Small intestine (tissue), 7 donors: ENCODE data around the gene CC2D1A. TPM values are rescaled to one million over a fixed set of nuclear protein-coding genes. Genes with fewer than 3 reads are reported as not detected.
A peak's percentile ranks its signal among the peaks of the same experiment; 100 is the strongest.
"Not testable (repeated sequence)": the region's sequence is repeated elsewhere in the genome, so short reads cannot be mapped to it uniquely, and the experiment has no call there.

Source experiments
- DNase-seq, 2 donors: peaks; one replicate each; pipeline versions ENCODE4 v3.0.0 to v3.0.0-alpha.2; 2013
- FAIRE-seq: peaks from 2 replicates; lab custom pipeline; 2012; peaks lifted over from hg19 to GRCh38; lab: Jason Lieb, UNC
- H3K27ac ChIP-seq, 3 donors: one replicate each; pipeline ENCODE4 v1.5.1; 2013; ENCODE audit warnings: low read length in 2 of 3, mild to moderate bottlenecking in 2 of 3, control low read depth in 1 of 3, inconsistent platforms in 1 of 3, low read depth in 1 of 3, moderate library complexity in 1 of 3
- H3K27me3 ChIP-seq, 3 donors: one replicate each; pipeline ENCODE4 v1.6.1; 2013; ENCODE audit warnings: low read length in 3 of 3, inconsistent platforms in 1 of 3; ENCODE audit not compliant: control insufficient read depth in 3 of 3, insufficient read depth in 3 of 3
- H3K36me3 ChIP-seq, 3 donors: one replicate each; pipeline ENCODE4 v1.6.1; 2013; ENCODE audit warnings: low read length in 3 of 3, inconsistent platforms in 1 of 3, low read depth in 1 of 3, mild to moderate bottlenecking in 1 of 3, moderate library complexity in 1 of 3; ENCODE audit not compliant: control insufficient read depth in 3 of 3, insufficient read depth in 2 of 3
- H3K4me1 ChIP-seq, 3 donors: one replicate each; pipeline ENCODE4 v1.6.1; 2013; ENCODE audit warnings: low read length in 2 of 3, inconsistent platforms in 1 of 3, low read depth in 1 of 3, mild to moderate bottlenecking in 1 of 3, moderate library complexity in 1 of 3; ENCODE audit not compliant: control insufficient read depth in 3 of 3, insufficient read depth in 2 of 3
- H3K4me3 ChIP-seq, 3 donors: one replicate each; pipeline ENCODE4 v1.5.1; 2013; ENCODE audit warnings: low read length in 3 of 3, control low read depth in 1 of 3, inconsistent platforms in 1 of 3, low read depth in 1 of 3, mild to moderate bottlenecking in 1 of 3, moderate library complexity in 1 of 3
- H3K9me3 ChIP-seq, 2 donors: one replicate each; pipeline ENCODE4 v1.6.1; 2013; ENCODE audit warnings: low read depth in 1 of 2, low read length in 1 of 2; ENCODE audit not compliant: control insufficient read depth in 2 of 2, insufficient read depth in 1 of 2
- WGBS, 3 donors: extraction: QIAGEN DNeasy Blood & Tissue Kit; methylation state at CpG; one replicate each; pipeline ENCODE4 v1.1.7; 2013; 5-methylcytosine and 5-hydroxymethylcytosine counted together
- polyA plus RNA-seq, 4 donors: library from polyadenylated mRNA; stranded (reverse) in 3 of 4; unstranded in 1 of 4; fragments of 200-250 nt in 3 of 4; fragments of 120-200 nt in 1 of 4; gene quantifications; one replicate each; pipeline versions ENCODE4 v1.2.1 to v1.2.3, GENCODE V29; 2013
- donor health status: healthy with polysubstance abuse.
- donor health status: control.
- donor health status: control.
- donor health status: Bipolar disorder and iron deficiency.
- donor health status: healthy.

Gene CC2D1A
- polyA plus RNA-seq, 4 donors = 38.2 to 199 (median 103) TPM

GRCh38 chr19:13966684-13967128 lies 60.7 kb downstream of the CC2D1A start:
- Histone ChIP-seq H3K4me3 (no peak overlapping the region), H3K27ac (no peak overlapping the region), H3K4me1 (no peaks in the 10 kb centered on the region), H3K27me3 (no peaks in the 10 kb centered on the region), H3K36me3 (peaks cover 13 to 93% (median 17%) of the 10 kb centered on the region in 3 donors), H3K9me3 (no peaks in the 10 kb centered on the region)
- 95 to 98% (median 97%) methylated on average over 13 to 14 of the region's 14 CpGs for WGBS, 3 donors
- FAIRE-seq = no peak
- no peak for DNase-seq

- not testable (repeated sequence) for H3K4me3 ChIP-seq, FAIRE-seq, H3K27ac ChIP-seq, H3K9me3 ChIP-seq, DNase-seq, H3K27me3 ChIP-seq, H3K4me1 ChIP-seq
- WGBS, 3 donors = 93 to 95% (median 93%) methylated on average over 8 of the region's 8 CpGs
- H3K36me3 ChIP-seq = peaks cover 13 to 93% (median 17%) of the 10 kb centered on the region in 3 donors
Measured at GRCh38 chr19:13967206-13967605, 61.2 kb downstream of the CC2D1A start.

GRCh38 chr19:13968383-13968935 lies 62.5 kb downstream of the CC2D1A start:
- H3K4me3 ChIP-seq = no peak overlapping the region
- WGBS, 3 donors = 94 to 96% (median 95%) methylated on average over 22 of the region's 22 CpGs
- peaks cover 13 to 95% (median 17%) of the 10 kb centered on the region in 3 donors for H3K36me3 ChIP-seq
- no peak overlapping the region for H3K27ac ChIP-seq
- no peaks in the 10 kb centered on the region for H3K4me1 ChIP-seq
- FAIRE-seq = no peak
- H3K27me3 ChIP-seq = no peaks in the 10 kb centered on the region
- H3K9me3 ChIP-seq = no peaks in the 10 kb centered on the region
- DNase-seq = no peak

GRCh38 chr19:13968999-13969398 lies 63.0 kb downstream of the CC2D1A start:
- Histone ChIP-seq H3K4me1 (peaks cover 0 to 3% (median 0%) of the 10 kb centered on the region in 3 donors), H3K27ac (no peak overlapping the region), H3K9me3 (no peaks in the 10 kb centered on the region), H3K27me3 (no peaks in the 10 kb centered on the region), H3K36me3 (peaks cover 13 to 96% (median 16%) of the 10 kb centered on the region in 3 donors), H3K4me3 (no peak overlapping the region)
- no peak for DNase-seq
- 93 to 97% (median 94%) methylated on average over 18 of the region's 18 CpGs for WGBS, 3 donors
- no peak for FAIRE-seq

- no peak for DNase-seq
- Histone ChIP-seq H3K27ac (no peak overlapping the region), H3K9me3 (no peaks in the 10 kb centered on the region), H3K4me1 (peaks cover 0 to 7% (median 0%) of the 10 kb centered on the region in 3 donors), H3K4me3 (no peak overlapping the region), H3K27me3 (no peaks in the 10 kb centered on the region), H3K36me3 (peaks cover 11 to 90% (median 16%) of the 10 kb centered on the region in 3 donors)
- 90 to 97% (median 93%) methylated on average over 16 to 18 of the region's 18 CpGs for WGBS, 3 donors
- no peak for FAIRE-seq
Measured at GRCh38 chr19:13969897-13970296, 63.9 kb downstream of the CC2D1A start.

GRCh38 chr19:13971868-13972267 lies 65.9 kb downstream of the CC2D1A start:
- peaks cover 3 to 89% (median 19%) of the 10 kb centered on the region in 3 donors for H3K36me3 ChIP-seq
- H3K4me1 ChIP-seq, H3K27me3 ChIP-seq, H3K4me3 ChIP-seq, H3K9me3 ChIP-seq, DNase-seq, FAIRE-seq, H3K27ac ChIP-seq: not testable (repeated sequence)
- WGBS, 3 donors = 88 to 95% (median 89%) methylated on average over 15 of the region's 15 CpGs

GRCh38 chr19:13972368-13973155 lies 66.6 kb downstream of the CC2D1A start:
- Histone ChIP-seq H3K27ac (no peak overlapping the region), H3K9me3 (no peaks in the 10 kb centered on the region), H3K4me1 (peaks cover 0 to 7% (median 0%) of the 10 kb centered on the region in 3 donors), H3K27me3 (no peaks in the 10 kb centered on the region), H3K4me3 (no peak overlapping the region), H3K36me3 (peaks cover 3 to 86% (median 15%) of the 10 kb centered on the region in 3 donors)
- no peak for FAIRE-seq
- 95 to 96% (median 96%) methylated on average over 34 to 37 of the region's 37 CpGs for WGBS, 3 donors
- no peak for DNase-seq

- peaks cover 2 to 83% (median 15%) of the 10 kb centered on the region in 3 donors for H3K36me3 ChIP-seq
- not testable (repeated sequence) for DNase-seq
Measured at GRCh38 chr19:13973479-13973878, 67.5 kb downstream of the CC2D1A start.

More at GRCh38 chr19:13973479-13973878, 67.5 kb downstream of the CC2D1A start:
- not testable (repeated sequence) for FAIRE-seq, H3K27me3 ChIP-seq, H3K9me3 ChIP-seq, H3K4me3 ChIP-seq
- 93 to 98% (median 97%) methylated on average over 3 of the region's 3 CpGs for WGBS, 3 donors
- peak overlapping the region in 1 of 3 donors; percentile 80 for H3K27ac ChIP-seq
- H3K4me1 ChIP-seq = peaks cover 0 to 14% (median 0%) of the 10 kb centered on the region in 3 donors
